H1 (cell line): ENCODE results near the gene KANSL1. TPM values are rescaled to one million over a fixed set of nuclear protein-coding genes. Genes with fewer than 3 reads are reported as not detected.

Experiments
- CTCF ChIA-PET: fragments of 300-600 bp; sonication (Branson Sonifier 250); formaldehyde crosslinking; loops from one replicate; lab custom pipeline; 2021; ENCODE audit not compliant: partially characterized antibody; lab: Charles Lee
- POLR2A ChIA-PET: fragments of 300-600 bp; sonication (Branson Sonifier 250); formaldehyde crosslinking; loops from one replicate; lab custom pipeline; 2021; ENCODE audit warnings: inconsistent platforms; ENCODE audit not compliant: partially characterized antibody; lab: Charles Lee
- DNase-seq, 2 experiments: peaks; one replicate each; pipeline versions ENCODE4 v3.0.0 to v3.0.0-alpha.2; 2010 to 2022; ENCODE audit warnings: low spot score in 2 of 2, low read depth in 1 of 2, mixed read lengths in 1 of 2
- FAIRE-seq: peaks from 2 replicates; lab custom pipeline; 2011; peaks lifted over from hg19 to GRCh38; lab: Jason Lieb, UNC
- H2AFZ ChIP-seq: 2 replicates; pipeline ENCODE4 v1.8.1; 2012; ENCODE audit warnings: low read length, inconsistent platforms
- H2AK5ac ChIP-seq: 2 replicates; pipeline ENCODE4 v1.6.1; 2013; ENCODE audit warnings: low read depth, low read length
- H2BK120ac ChIP-seq: replicated peaks from 2 replicates; pipeline ENCODE3; 2013; ENCODE audit warnings: low read depth, low read length, inconsistent platforms
- H2BK12ac ChIP-seq: 2 replicates; pipeline ENCODE4 v1.6.1; 2013; ENCODE audit warnings: low read depth, low read length
- H2BK15ac ChIP-seq: 2 replicates; pipeline ENCODE4 v1.6.1; 2013; ENCODE audit warnings: low read length
- H2BK20ac ChIP-seq: 2 replicates; pipeline ENCODE4 v1.6.1; 2013; ENCODE audit warnings: low read length
- H2BK5ac ChIP-seq: 2 replicates; pipeline ENCODE4 v1.6.1; 2013; ENCODE audit warnings: low read depth, low read length
- H3K14ac ChIP-seq: 2 replicates; pipeline ENCODE4 v1.6.1; 2013; ENCODE audit warnings: inconsistent platforms; ENCODE audit not compliant: insufficient read length
- H3K18ac ChIP-seq: 2 replicates; pipeline ENCODE4 v1.6.1; 2013; ENCODE audit warnings: low read length; ENCODE audit errors: extremely low read depth
- H3K23ac ChIP-seq: 2 replicates; pipeline ENCODE4 v1.6.1; 2013; ENCODE audit warnings: inconsistent platforms; ENCODE audit not compliant: insufficient read length
- H3K23me2 ChIP-seq: 2 replicates; pipeline ENCODE4 v1.6.1; 2013; ENCODE audit warnings: low read depth, low read length
- H3K27ac ChIP-seq: 2 replicates; pipeline ENCODE4 v1.6.1; 2011; ENCODE audit warnings: low read depth, low read length, inconsistent platforms
- H3K27me3 ChIP-seq, 4 experiments: replicated peaks in 1 of 4; 1 replicate in 1 of 4; 2 replicates in 3 of 4; pipeline versions ENCODE4 v1.6.1 to v1.8.1; 2011 to 2013; ENCODE audit warnings: low read length in 3 of 4, mild to moderate bottlenecking in 3 of 4, inconsistent platforms in 2 of 4, mixed read lengths in 2 of 4, moderate library complexity in 1 of 4; ENCODE audit not compliant: control insufficient read depth in 3 of 4, insufficient read depth in 3 of 4; ENCODE audit errors: extremely low read depth in 1 of 4
- H3K36me3 ChIP-seq, 4 experiments: 2 replicates each; pipeline versions ENCODE4 v1.6.1 to v1.8.1; 2011 to 2013; ENCODE audit warnings: mild to moderate bottlenecking in 4 of 4, low read length in 3 of 4, moderate library complexity in 2 of 4, control low read depth in 1 of 4, inconsistent platforms in 1 of 4; ENCODE audit not compliant: insufficient read depth in 4 of 4, control insufficient read depth in 2 of 4
- H3K4ac ChIP-seq: replicated peaks from 2 replicates; pipeline ENCODE3; 2013; ENCODE audit warnings: low read length, low read depth, mixed read lengths, inconsistent platforms; ENCODE audit not compliant: insufficient read length
- H3K4me1 ChIP-seq, 4 experiments: replicated peaks in 1 of 4; 1 replicate in 1 of 4; 2 replicates in 3 of 4; pipeline versions ENCODE4 v1.6.1 to v1.8.1; 2011 to 2013; ENCODE audit warnings: low read length in 3 of 4, inconsistent platforms in 2 of 4, mixed read lengths in 1 of 4; ENCODE audit not compliant: insufficient read depth in 4 of 4, control insufficient read depth in 3 of 4
- H3K4me2 ChIP-seq, 2 experiments: 2 replicates each; pipeline versions ENCODE4 v1.6.1 to v1.8.1; 2011 to 2013; ENCODE audit warnings: low read depth in 2 of 2, low read length in 2 of 2, control low read depth in 1 of 2, inconsistent platforms in 1 of 2, mild to moderate bottlenecking in 1 of 2; ENCODE audit not compliant: insufficient read depth in 1 of 2
- H3K4me3 ChIP-seq, 4 experiments: fragments of 200-600, 300-600 bp in 1 of 4; sonication (generic), shearing (Covaris generic), sonication (Bioruptor Twin) in 1 of 4; 2 replicates each; pipeline versions ENCODE4 v1.5.1 to v1.8.1; 2011 to 2016; ENCODE audit warnings: low read length in 4 of 4, low read depth in 3 of 4, control low read depth in 2 of 4, inconsistent platforms in 2 of 4, mild to moderate bottlenecking in 2 of 4, mixed read lengths in 1 of 4, moderate library complexity in 1 of 4; ENCODE audit not compliant: insufficient read depth in 2 of 4; ENCODE audit errors: extremely low read depth in 1 of 4
- H3K56ac ChIP-seq: replicated peaks from 2 replicates; pipeline ENCODE3; 2013; ENCODE audit warnings: low read depth, mild to moderate bottlenecking, mixed read lengths, low read length, inconsistent platforms; ENCODE audit not compliant: insufficient read length
- H3K79me1 ChIP-seq: 2 replicates; pipeline ENCODE4 v1.6.1; 2013; ENCODE audit warnings: low read depth, low read length, control low read depth
- H3K79me2 ChIP-seq, 2 experiments: 2 replicates each; pipeline versions ENCODE4 v1.6.1 to v1.8.1; 2012 to 2013; ENCODE audit warnings: low read length in 2 of 2, mild to moderate bottlenecking in 2 of 2, inconsistent platforms in 1 of 2; ENCODE audit not compliant: insufficient read depth in 2 of 2, control insufficient read depth in 1 of 2
- H3K9ac ChIP-seq, 4 experiments: replicated peaks in 1 of 4; 1 replicate in 1 of 4; 2 replicates in 3 of 4; pipeline versions ENCODE4 v1.6.1 to v1.8.1; 2011 to 2013; ENCODE audit warnings: low read depth in 3 of 4, low read length in 3 of 4, control low read depth in 2 of 4, mild to moderate bottlenecking in 2 of 4, moderate library complexity in 2 of 4, inconsistent platforms in 1 of 4; ENCODE audit errors: extremely low read depth in 1 of 4
- H3K9me3 ChIP-seq, 2 experiments: 2 replicates each; pipeline versions ENCODE4 v1.6.1 to v1.8.1; 2012 to 2013; ENCODE audit warnings: mild to moderate bottlenecking in 2 of 2, moderate library complexity in 2 of 2, control low read depth in 1 of 2, inconsistent platforms in 1 of 2, low read depth in 1 of 2, low read length in 1 of 2, mixed read lengths in 1 of 2; ENCODE audit not compliant: insufficient read depth in 2 of 2
- H4K20me1 ChIP-seq, 2 experiments: replicated peaks in 1 of 2; 2 replicates each; pipeline versions ENCODE3 to v1.8.1; 2011 to 2013; ENCODE audit warnings: inconsistent platforms in 2 of 2, low read length in 2 of 2, mild to moderate bottlenecking in 1 of 2; ENCODE audit not compliant: insufficient read depth in 2 of 2, control insufficient read depth in 1 of 2
- H4K5ac ChIP-seq: 2 replicates; pipeline ENCODE4 v1.6.1; 2013; ENCODE audit warnings: low read length, low read depth, mixed read lengths, inconsistent platforms; ENCODE audit not compliant: insufficient read length
- H4K8ac ChIP-seq: 2 replicates; pipeline ENCODE4 v1.8.0; 2013; ENCODE audit warnings: mild to moderate bottlenecking, moderate library complexity, low read length, inconsistent platforms; ENCODE audit not compliant: insufficient read depth; ENCODE audit errors: extremely low read depth
- H4K91ac ChIP-seq: replicated peaks from 2 replicates; pipeline ENCODE3; 2013; ENCODE audit warnings: low read length, mixed read lengths, inconsistent platforms; ENCODE audit not compliant: insufficient read length
- CHD1 ChIP-seq: IDR thresholded peaks from 2 replicates; pipeline ENCODE4 v1.6.1; 2012; ENCODE audit warnings: low read depth, low read length, improper control_type of control experiment
- GABPA ChIP-seq: IDR thresholded peaks from 2 replicates; pipeline ENCODE4 v1.6.1; 2011; ENCODE audit warnings: mild to moderate bottlenecking, low read length, moderate library complexity, borderline replicate concordance; ENCODE audit not compliant: insufficient read depth
- KDM1A ChIP-seq: fragments of 200-600, 300-600 bp; sonication (generic); IDR thresholded peaks from 2 replicates; pipeline ENCODE4 v1.7.1; 2016; ENCODE audit warnings: mild to moderate bottlenecking, low read length, borderline replicate concordance
- KDM4A ChIP-seq: IDR thresholded peaks from one replicate; pipeline ENCODE4 v1.7.1; 2012; ENCODE audit warnings: low read depth, mild to moderate bottlenecking, moderate library complexity, low read length, inconsistent platforms; ENCODE audit not compliant: severe bottlenecking
- PHF8 ChIP-seq: fragments of 200-600 bp; sonication (generic); conservative IDR thresholded peaks from 2 replicates; pipeline ENCODE4 v1.7.1; 2012; ENCODE audit warnings: low read depth, mild to moderate bottlenecking, inconsistent platforms, low read length, moderate library complexity
- POLR2A ChIP-seq, 2 experiments: IDR thresholded peaks; 1 replicate in 1 of 2; 2 replicates in 1 of 2; pipeline ENCODE4 v1.6.1; 2011; ENCODE audit warnings: low read depth in 2 of 2, low read length in 2 of 2, mild to moderate bottlenecking in 2 of 2; ENCODE audit errors: control extremely low read depth in 1 of 2
- POLR2AphosphoS5 ChIP-seq: IDR thresholded peaks from 2 replicates; pipeline ENCODE4 v1.6.1; 2011; ENCODE audit warnings: low read depth, low read length
- SP4 ChIP-seq: IDR thresholded peaks from 2 replicates; pipeline ENCODE4 v1.6.1; 2012; ENCODE audit warnings: low read length, inconsistent platforms
- WGBS, 2 experiments: shearing (Covaris generic) in 1 of 2; methylation state at CpG; one replicate each; pipeline versions ENCODE4 v1.1.6 to v1.1.7; 2013 to 2015; ENCODE audit warnings: low lambda C conversion rate in 2 of 2, mixed read lengths in 2 of 2, inconsistent platforms in 1 of 2, low coverage in 1 of 2, missing lambda C conversion rate in 1 of 2; ENCODE audit not compliant: insufficient replicate concordance in 2 of 2, insufficient coverage in 1 of 2, insufficient read length in 1 of 2; ENCODE audit errors: extremely low coverage in 1 of 2, missing lambda C conversion rate in 1 of 2; 5-methylcytosine and 5-hydroxymethylcytosine counted together
- polyA plus RNA-seq, 7 experiments: library from polyadenylated mRNA; depleted of rRNA in 3 of 7; stranded (reverse) in 5 of 7; unstranded in 2 of 7; fragments of >200 nt in 5 of 7; fragments of 200-250 nt in 2 of 7; gene quantifications; 1 replicate in 5 of 7; 2 replicates in 1 of 7; 4 replicates in 1 of 7; pipeline versions ENCODE4 v1.2.1 to v1.2.3, GENCODE V29; 2011 to 2013; ENCODE audit warnings: missing spikeins in 2 of 7, mixed read lengths in 2 of 7
- total RNA-seq: library from RNA; stranded (reverse); fragmentation: NEBNext Ultra II Directional; extraction: Animal tissue kit (Norgen Biotek cat#: 25700); gene quantifications from 2 replicates; pipeline ENCODE4 v1.2.1, GENCODE V29; 2021
- TF ChIP-seq, protein P1 (sequence below): IDR thresholded peaks from 2 replicates; pipeline ENCODE4 v1.6.1; 2012; ENCODE audit warnings: inconsistent platforms
- TF ChIP-seq, protein P2 (sequence below): IDR thresholded peaks from 2 replicates; pipeline ENCODE4 v1.6.1; 2011; ENCODE audit warnings: low read length, improper control_type of control experiment

Gene KANSL1
- total and polyA plus RNA-seq, 2 of the 8 experiments (the other 6 are each of a cell fraction or from before 2014, with no cell fraction given): 34.0 to 128 TPM

DNA sequence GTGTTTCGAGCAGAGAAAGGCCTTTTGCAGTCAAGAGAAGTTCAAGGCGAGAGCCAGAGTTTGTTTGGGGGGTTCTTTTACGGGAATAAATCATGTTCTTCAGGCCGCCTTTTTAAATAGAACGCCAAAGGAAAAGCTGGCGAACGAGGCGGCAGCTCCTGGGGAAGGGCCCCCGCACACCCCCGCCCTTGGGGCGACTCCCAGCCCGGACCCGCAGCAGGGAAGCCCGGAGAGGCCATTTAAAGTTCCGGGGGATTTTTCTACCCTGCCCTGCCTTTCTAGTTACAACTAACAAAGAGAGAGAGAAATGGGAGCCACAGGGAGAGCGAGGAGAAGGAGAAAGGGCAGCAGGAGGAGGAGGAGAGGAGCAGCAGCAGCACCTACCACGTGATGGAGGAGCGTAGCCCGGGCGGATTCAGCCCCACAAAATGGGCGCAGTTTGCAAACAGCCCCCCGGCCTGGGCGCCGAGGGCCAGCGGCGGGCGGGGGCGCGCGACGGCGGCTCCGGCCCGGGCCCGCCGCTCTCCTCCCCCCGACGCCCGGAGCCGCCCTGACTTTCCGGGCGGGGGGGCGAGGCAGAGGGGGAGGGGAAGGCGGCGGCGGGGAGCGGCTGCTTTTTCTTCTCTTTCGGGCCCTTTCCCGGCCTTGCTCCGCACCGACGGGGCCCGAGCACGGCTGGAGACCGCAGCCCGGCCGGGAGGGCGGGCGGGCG lies 634 bp downstream of the KANSL1 start:
- peak overlapping the region; percentile 96 for H3K18ac ChIP-seq
- peaks cover 6% of the 10 kb centered on the region; the same call in 1 of the 2 replicates for H3K79me1 ChIP-seq
- ChIA-PET POLR2A (interaction anchor here (0.6 to 3.2 kb wide), 28 partner anchors 9 to 1031 kb away, joined by 3 to 39 read pairs (median 5); no protein-coding TSS in a partner anchor), CTCF (interaction anchor here (0.6 to 3.0 kb wide), 25 partner anchors 10 to 611 kb away, joined by 3 to 17 read pairs (median 3); no protein-coding TSS in a partner anchor)
- 0 out of 8 replicates have a peak, but pooled peaks cover 0 to 2% (median 0%) of the 10 kb centered on the region in 4 experiments for H3K36me3 ChIP-seq
- H3K4me2 ChIP-seq: peak overlapping the region; percentile 64 to 66
- no peaks in the 10 kb centered on the region for H3K27me3 ChIP-seq
- peak overlapping the region; percentile 89 for H3K56ac ChIP-seq
- H2AFZ ChIP-seq: no peak overlapping the region
- no peak overlapping the region for H2BK15ac ChIP-seq
- H3K9me3 ChIP-seq: peaks cover 0 to 2% of the 10 kb centered on the region in 2 experiments; a peak in 2 of 4 replicates
- H2AK5ac ChIP-seq: peak overlapping the region; percentile 89; the same call in 1 of the 2 replicates
- H2BK120ac ChIP-seq: no peak overlapping the region
- peak overlapping the region; percentile 73 to 88 (median 82) for H3K4me3 ChIP-seq
- H3K4me1 ChIP-seq: peaks cover 6 to 22% (median 13%) of the 10 kb centered on the region in 4 experiments; a peak in 6 of 7 replicates
- no peak overlapping the region; the same call in 1 of the 2 replicates for H2BK12ac ChIP-seq
- peaks cover 42 to 87% of the 10 kb centered on the region in 2 experiments for H3K79me2 ChIP-seq
- FAIRE-seq: no peak
- peak overlapping the region; percentile 95 for H3K27ac ChIP-seq
- H3K14ac ChIP-seq: peak overlapping the region; percentile 43
- H3K9ac ChIP-seq: peak overlapping the region; percentile 95 to 100 (median 96)
- peak overlapping the region; percentile 98; the same call in 1 of the 2 replicates for H4K8ac ChIP-seq
- H4K20me1 ChIP-seq: peaks cover 25 to 36% of the 10 kb centered on the region in 2 experiments
- H3K23ac ChIP-seq: no peak overlapping the region
- H4K5ac ChIP-seq: peak overlapping the region; percentile 99
- H3K23me2 ChIP-seq: peaks cover 8% of the 10 kb centered on the region; the same call in 1 of the 2 replicates
- DNase-seq: peak in 1 of 2 experiments; percentile 85
- H4K91ac ChIP-seq: peak overlapping the region; percentile 96
- H3K4ac ChIP-seq: peak overlapping the region; percentile 90
- no peak overlapping the region for H2BK20ac ChIP-seq
- 2% methylated on average over 47 of the region's 60 CpGs; no CpG with 5 or more reads in 1 of the 2 experiments for WGBS, 2 experiments
- peak overlapping the region; percentile 89 for H2BK5ac ChIP-seq
- TF ChIP-seq PHF8 (peak; percentile 72), KDM1A (peak; percentile 71; the same call in 1 of the 2 replicates), POLR2AphosphoS5 (peak; percentile 97), POLR2A (IDR thresholded peaks at IDR 0.05; ENCODE audit: control extremely low read depth in 1 of 2, low read depth in 2 of 2, low read length in 2 of 2) (peak; percentile 57 to 96), SP4 (no peak; the same call in 1 of the 2 replicates), CHD1 (no peak; the same call in none of the 2 replicates), KDM4A (peak; percentile 40), GABPA (peak; percentile 17; the same call in 1 of the 2 replicates)
- TF ChIP-seq, protein P1, sequence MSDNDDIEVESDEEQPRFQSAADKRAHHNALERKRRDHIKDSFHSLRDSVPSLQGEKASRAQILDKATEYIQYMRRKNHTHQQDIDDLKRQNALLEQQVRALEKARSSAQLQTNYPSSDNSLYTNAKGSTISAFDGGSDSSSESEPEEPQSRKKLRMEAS: peak; percentile 92
- TF ChIP-seq, protein P2, sequence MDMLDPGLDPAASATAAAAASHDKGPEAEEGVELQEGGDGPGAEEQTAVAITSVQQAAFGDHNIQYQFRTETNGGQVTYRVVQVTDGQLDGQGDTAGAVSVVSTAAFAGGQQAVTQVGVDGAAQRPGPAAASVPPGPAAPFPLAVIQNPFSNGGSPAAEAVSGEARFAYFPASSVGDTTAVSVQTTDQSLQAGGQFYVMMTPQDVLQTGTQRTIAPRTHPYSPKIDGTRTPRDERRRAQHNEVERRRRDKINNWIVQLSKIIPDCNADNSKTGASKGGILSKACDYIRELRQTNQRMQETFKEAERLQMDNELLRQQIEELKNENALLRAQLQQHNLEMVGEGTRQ: peak; percentile 86
